Measurements from ENCODE around the gene MAP3K9.

DNA sequence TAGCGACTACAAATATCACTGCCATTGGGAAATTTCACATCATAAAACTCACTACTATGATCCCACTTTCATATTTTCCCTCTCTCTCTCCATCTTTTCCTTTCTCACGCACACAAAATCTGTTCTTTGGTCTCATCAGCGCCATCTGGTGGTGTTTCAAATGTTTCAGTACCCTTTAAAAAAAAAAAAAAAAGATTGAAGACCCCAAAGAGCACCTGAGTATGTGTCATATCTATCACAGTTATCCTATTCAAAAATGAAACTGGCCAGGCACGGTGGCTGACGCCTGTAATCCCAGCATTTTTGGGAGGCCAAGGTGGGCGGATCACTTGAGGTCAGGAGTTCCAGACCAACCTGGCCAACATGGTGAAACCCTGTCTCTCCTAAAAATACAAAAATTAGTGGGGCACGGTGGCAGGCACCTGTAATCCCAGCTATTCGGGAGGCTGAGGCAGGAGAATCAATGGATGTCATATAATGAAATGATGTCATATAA is 95.2 kb downstream of the MAP3K9 start:
- TF ChIP-seq CTCF (IDR thresholded peaks at IDR 0.05) (peak; percentile 37 to 42), POLR2AphosphoS5 (IDR thresholded peaks at IDR 0.05) (no peak), EP300 (IDR thresholded peaks at IDR 0.05) (no peak), POLR2A (IDR thresholded peaks at IDR 0.05) (no peak)

All from suprapubic skin (tissue), 4 donors.